Cortex of kidney (tissue), 1 donor: Measurements from ENCODE around the gene ZNF491.
"Not testable (repeated sequence)": the region's sequence is repeated elsewhere in the genome, so short reads cannot be mapped to it uniquely, and the experiment has no call there.

Source experiments
- DNase-seq: peaks from one replicate; lab custom pipeline; 2025; lab: John Stamatoyannopoulos, UW

ZNF491 gene

GRCh38 chr19:11798391-11799330, at the start of gene ZNF491:
Gene ZNF491 (plus strand): TSS chr19:11798523. CDS start chr19:11805954, 7,431 bp downstream.
- DNase-seq = no peak

- DNase-seq = no peak
These were observed 48.6 kb upstream of the ZNF491 start for GRCh38 chr19:11749751-11750150.

GRCh38 chr19:11752244-11752736, 46.0 kb upstream of the ZNF491 start:
- DNase-seq = no peak

- DNase-seq = no peak
These were observed 43.7 kb upstream of the ZNF491 start for GRCh38 chr19:11754663-11755062.

DNA sequence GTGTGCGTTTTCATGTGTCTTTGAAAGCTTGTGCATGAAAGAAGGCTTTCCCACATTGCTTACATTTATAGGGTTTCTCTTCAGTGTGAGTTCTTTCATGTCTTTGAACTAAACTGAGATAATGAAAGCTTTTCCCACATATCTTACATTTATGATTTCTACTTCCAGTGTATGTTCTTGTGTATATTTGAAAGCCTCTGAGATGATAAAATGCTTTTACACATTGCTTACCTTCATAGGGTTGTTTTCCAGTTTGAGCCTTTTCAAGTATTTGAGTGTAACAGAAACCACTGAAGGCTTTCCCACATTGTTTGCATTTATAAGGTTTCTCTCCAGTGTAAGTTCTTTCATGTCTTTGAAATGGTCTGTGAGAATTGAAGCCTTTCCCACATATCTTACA, 41.4 kb upstream of the ZNF491 start:
- no peak for DNase-seq

DNA sequence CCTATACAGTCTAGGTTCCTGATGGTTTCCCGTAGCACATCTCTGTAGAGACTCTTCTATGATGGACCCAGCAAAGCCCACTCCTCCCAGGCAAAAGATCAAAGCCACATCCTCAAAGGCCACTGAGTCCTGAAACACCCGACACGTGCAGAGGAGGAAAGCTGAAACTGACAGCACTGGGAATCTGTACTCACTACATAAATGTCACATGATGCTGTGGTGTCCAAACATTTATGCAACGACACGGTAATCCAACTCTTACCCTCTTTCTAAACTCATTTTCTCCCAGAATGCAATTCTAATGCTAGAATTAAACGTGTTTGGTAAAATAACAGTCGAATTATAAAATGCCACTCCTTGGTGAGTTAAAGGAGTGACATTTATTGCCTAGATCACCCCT, 38.5 kb upstream of the ZNF491 start:
- no peak for DNase-seq

DNA sequence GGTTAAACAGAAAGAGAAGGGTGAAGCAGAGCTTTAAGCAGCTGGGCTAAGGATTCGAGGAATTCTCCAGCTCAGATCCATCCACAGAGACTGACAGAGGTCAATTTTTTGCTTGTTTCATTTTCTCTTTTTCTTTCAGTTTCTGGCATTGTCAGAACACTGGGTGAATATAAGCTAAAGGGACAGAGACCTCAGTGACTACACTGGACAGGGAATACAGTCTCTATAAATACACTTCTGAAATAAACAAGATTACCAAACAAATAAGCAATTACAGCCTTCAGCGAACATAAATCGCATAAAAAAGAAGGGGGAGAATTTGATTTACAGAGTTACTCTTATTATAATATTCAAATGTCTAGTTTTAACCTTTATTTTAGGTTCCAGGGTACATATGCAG, 35.2 kb upstream of the ZNF491 start:
- DNase-seq = no peak

- no peak for DNase-seq
These were observed 34.7 kb upstream of the ZNF491 start for GRCh38 chr19:11763611-11764010.

DNA sequence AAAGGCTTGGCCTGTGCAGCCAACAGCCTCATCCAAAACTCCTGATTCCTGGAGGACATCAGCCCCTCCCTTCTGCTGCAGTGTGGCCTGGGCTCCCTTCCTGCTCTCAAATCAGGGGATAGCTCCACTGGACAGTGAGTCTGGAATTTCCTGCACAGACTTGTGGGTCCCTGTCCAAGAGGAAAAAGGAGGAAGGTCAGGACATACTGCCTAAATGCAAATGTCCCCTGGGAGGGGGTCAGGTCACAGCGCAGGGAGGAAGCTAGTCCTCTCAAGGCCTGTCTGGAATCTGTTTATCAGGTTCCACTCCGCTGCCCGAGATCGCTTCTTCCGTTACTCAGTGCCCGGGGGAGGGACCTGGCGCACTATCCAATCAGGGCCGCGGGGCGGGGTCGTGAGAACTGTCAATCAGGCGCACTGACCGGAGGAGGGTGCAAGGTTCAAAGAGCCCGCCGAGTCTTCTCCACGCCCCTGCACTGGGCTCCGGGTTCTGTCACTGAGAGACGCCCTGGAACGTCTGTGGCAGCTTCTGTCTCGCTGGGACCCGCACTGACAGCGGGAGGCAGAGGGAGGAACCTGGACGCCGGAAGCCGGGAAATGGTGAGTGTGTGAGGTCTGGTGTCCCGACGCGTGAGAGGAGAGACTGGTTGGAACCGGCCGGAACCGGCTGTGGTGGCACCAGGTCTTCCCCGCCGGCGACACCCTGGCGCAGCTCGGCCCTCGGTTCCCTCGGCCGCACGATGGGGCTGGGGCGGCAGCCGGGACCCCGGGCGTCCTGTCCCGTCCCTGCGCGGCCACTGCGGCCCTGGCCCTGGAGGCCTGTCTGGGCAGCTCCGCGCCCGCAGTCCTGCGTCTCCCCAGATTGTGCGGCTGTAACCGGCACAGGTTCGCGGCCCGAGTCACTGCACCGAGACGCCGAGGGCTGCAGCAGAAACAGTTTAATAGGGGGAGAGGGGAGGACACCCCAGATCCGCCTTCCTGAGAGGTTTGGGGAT, 31.4 kb upstream of the ZNF491 start, which contains the start of gene ZNF441:
TSS of gene ZNF441 (plus strand) at position 404 of the 995 bp plus-strand sequence. CDS start at position 598, 194 bp downstream.
- no peak for DNase-seq

GRCh38 chr19:11767633-11768133, 30.6 kb upstream of the ZNF491 start:
- DNase-seq = no peak

GRCh38 chr19:11769995-11770394, 28.3 kb upstream of the ZNF491 start:
- no peak for DNase-seq

DNA sequence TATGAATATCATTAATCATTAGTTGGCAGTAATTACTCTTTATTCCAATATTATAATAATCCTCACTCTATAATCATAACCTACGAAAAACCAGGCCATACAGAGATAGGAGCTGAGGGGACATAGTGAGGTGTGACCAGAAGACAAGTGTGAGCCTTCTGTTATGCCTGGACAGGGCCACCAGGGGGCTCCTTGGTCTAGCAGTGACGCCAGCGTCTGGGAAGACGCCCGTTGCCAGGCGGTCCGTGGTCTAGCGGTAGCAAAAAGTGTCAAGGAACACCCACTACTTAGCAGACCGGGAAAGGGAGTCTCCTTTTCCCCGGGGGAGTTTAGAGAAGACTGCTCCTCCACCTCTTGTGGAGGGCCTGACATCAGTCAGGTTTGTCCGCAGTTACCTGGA, 26.8 kb upstream of the ZNF491 start:
- DNase-seq = not testable (repeated sequence)

GRCh38 chr19:11776669-11777068, 21.7 kb upstream of the ZNF491 start:
- not testable (repeated sequence) for DNase-seq

- DNase-seq = no peak
These were observed 17.8 kb upstream of the ZNF491 start for GRCh38 chr19:11780431-11781020.

GRCh38 chr19:11781295-11782057, 16.8 kb upstream of the ZNF491 start:
- DNase-seq = no peak

GRCh38 chr19:11783767-11784166, 14.6 kb upstream of the ZNF491 start:
- no peak for DNase-seq

DNA sequence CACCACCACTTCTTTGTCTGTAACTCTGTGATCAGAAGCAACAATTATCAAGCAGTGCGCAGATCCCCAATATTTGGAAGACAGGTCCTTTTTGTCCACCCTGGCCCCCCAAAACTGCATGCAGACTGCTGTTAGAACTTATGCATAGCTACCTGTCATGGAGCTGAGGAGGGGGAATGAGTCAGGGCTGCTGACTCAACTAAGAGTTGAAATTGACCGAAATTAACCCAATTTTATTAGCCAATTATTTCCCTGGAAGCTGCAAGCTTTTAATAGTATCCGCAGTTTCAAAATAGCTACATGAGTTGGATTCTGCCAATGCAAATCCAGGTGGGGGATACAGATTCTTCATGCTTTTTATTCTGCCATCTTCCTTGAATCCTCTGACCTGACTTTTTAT, 14.0 kb upstream of the ZNF491 start:
- no peak for DNase-seq

DNA sequence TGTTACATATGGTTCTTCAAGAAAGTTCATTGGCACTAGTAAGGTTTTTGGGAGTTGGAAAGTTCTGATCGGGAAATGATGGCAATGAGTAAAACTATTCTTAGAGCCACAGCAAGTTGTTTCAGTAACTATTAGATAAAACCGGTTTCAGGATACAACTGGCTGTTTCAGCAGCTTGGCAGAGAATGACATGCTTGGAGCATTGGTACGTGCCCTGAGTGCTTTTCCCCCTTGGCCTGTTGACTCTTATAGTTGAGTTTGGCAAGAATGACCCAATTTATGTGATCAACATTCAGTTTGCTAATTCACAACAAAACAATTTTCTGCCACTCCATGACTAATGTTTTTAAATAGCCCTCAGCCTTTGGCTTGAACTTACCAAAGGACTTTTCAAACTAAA, 10.8 kb upstream of the ZNF491 start:
- no peak for DNase-seq

- DNase-seq = no peak
These were observed 5.4 kb upstream of the ZNF491 start for GRCh38 chr19:11792942-11793341.

DNA sequence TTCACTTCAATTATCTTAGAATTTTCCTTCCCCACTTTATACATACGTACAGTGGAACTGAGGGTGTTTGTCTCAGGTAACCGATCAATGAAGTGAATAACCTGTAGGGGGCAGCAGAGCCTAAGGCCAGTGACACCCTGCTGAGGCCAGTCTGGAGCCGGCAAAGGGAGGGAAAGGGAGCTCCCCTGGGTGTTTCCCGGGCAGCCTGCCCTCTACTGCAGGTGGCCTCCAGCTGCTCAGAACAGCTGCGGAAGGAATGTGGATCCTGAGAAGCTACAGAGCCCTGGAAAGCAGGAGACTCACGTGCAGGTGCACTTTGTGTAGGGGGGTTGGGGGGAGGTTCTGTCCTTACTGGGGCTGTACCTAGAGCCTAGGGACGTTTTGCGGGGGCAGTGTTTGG, 832 bp upstream of the ZNF491 start:
- no peak for DNase-seq
